Adipocyte (in vitro differentiated cells): ENCODE results near the gene ERICH4.
"Not testable (repeated sequence)": the region's sequence is repeated elsewhere in the genome, so short reads cannot be mapped to it uniquely, and the experiment has no call there.

ENCODE experiments used
- DNase-seq: peaks from one replicate; pipeline ENCODE4 v3.0.0-alpha.2; 2015; ENCODE audit warnings: low read depth
- H3K27me3 ChIP-seq: replicated peaks from 2 replicates; pipeline ENCODE4 v1.7.0; 2013; ENCODE audit warnings: mild to moderate bottlenecking, low read length, moderate library complexity; ENCODE audit not compliant: control insufficient read depth, insufficient read depth
- H3K36me3 ChIP-seq: 2 replicates; pipeline ENCODE4 v1.7.0; 2013; ENCODE audit warnings: low read length, mild to moderate bottlenecking, moderate library complexity; ENCODE audit not compliant: control insufficient read depth, insufficient read depth, severe bottlenecking
- H3K4me1 ChIP-seq: 2 replicates; pipeline ENCODE4 v1.7.0; 2013; ENCODE audit warnings: mild to moderate bottlenecking, low read length, moderate library complexity; ENCODE audit not compliant: control insufficient read depth, insufficient read depth
- H3K4me3 ChIP-seq: 2 replicates; pipeline ENCODE4 v1.7.0; 2013; ENCODE audit warnings: mild to moderate bottlenecking, low read length, moderate library complexity
- H3K9ac ChIP-seq: 2 replicates; pipeline ENCODE4 v1.7.0; 2013; ENCODE audit warnings: mild to moderate bottlenecking, low read length, moderate library complexity
- H3K9me3 ChIP-seq: 2 replicates; pipeline ENCODE4 v1.7.0; 2013; ENCODE audit warnings: mild to moderate bottlenecking, low read length, moderate library complexity; ENCODE audit not compliant: control insufficient read depth

The ERICH4 gene

DNA sequence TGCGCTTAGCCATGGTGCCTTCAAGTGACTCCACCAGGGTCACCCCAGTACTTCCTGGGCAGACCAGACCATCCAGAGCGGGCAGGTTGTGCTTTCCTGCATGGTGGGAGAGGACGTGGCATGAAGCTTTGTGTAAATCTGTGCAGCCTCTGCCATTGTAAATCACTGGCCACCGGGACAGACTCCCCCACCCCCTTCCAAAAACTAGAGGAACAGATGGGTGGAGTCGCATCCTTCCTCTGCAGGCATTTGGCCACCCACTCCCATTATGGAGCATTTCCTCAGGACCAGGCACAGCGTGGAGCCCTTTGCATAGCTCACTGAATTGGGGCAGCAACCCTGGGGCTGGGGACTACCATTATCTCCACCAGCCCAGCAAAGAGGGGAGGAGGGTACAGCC, 37.2 kb upstream of the ERICH4 start:
- Histone ChIP-seq H3K4me3 (no peak overlapping the region), H3K27me3 (no peaks in the 10 kb centered on the region), H3K9ac (no peak overlapping the region), H3K4me1 (peaks cover 6% of the 10 kb centered on the region), H3K36me3 (peaks cover 11% of the 10 kb centered on the region), H3K9me3 (no peaks in the 10 kb centered on the region)
- no peak for DNase-seq

GRCh38 chr19:41407271-41407670, 35.7 kb upstream of the ERICH4 start:
- peaks cover 15% of the 10 kb centered on the region for H3K36me3 ChIP-seq
- no peak overlapping the region for H3K9ac ChIP-seq
- peaks cover 6% of the 10 kb centered on the region for H3K4me1 ChIP-seq
- no peak overlapping the region for H3K4me3 ChIP-seq
- no peak for DNase-seq
- H3K27me3 ChIP-seq = no peaks in the 10 kb centered on the region
- H3K9me3 ChIP-seq = no peaks in the 10 kb centered on the region

DNA sequence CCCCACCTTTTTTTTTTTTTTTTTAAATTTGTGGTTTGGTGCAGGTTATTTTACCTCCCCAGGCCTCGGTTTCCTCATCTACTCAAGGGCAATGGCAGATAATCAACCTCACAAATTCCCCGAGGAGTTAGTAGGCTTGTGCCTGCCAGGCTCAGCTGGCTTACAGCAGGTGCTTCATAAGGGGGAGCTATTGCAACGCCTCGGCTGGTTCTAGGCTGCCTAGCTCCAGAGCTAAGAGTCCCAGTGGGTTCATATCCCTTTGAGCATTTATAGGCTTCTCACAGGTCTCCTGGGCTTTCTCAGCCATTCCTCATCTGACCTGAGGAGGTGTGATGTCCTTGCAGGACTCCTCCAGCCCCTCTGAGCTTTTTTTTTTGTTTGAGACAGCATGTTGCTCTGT, 34.7 kb upstream of the ERICH4 start:
- no peak for DNase-seq
- Histone ChIP-seq H3K4me1 (peaks cover 6% of the 10 kb centered on the region), H3K27me3 (no peaks in the 10 kb centered on the region), H3K9ac (no peak overlapping the region), H3K36me3 (peaks cover 15% of the 10 kb centered on the region), H3K9me3 (no peaks in the 10 kb centered on the region), H3K4me3 (no peak overlapping the region)

GRCh38 chr19:41408846-41409245, 34.1 kb upstream of the ERICH4 start:
- not testable (repeated sequence) for H3K9ac ChIP-seq, H3K27me3 ChIP-seq, H3K4me3 ChIP-seq, H3K9me3 ChIP-seq, DNase-seq, H3K4me1 ChIP-seq
- peaks cover 21% of the 10 kb centered on the region for H3K36me3 ChIP-seq

- peak overlapping the region; percentile 6 for H3K9ac ChIP-seq
- H3K4me3 ChIP-seq = no peak overlapping the region
- H3K27me3 ChIP-seq = no peaks in the 10 kb centered on the region
- no peaks in the 10 kb centered on the region for H3K9me3 ChIP-seq
- peaks cover 25% of the 10 kb centered on the region for H3K36me3 ChIP-seq
- no peak for DNase-seq
- H3K4me1 ChIP-seq = peaks cover 6% of the 10 kb centered on the region
Observed at GRCh38 chr19:41409288-41409687, 33.7 kb upstream of the ERICH4 start.

GRCh38 chr19:41410336-41411054, 32.5 kb upstream of the ERICH4 start:
- Histone ChIP-seq H3K9ac (no peak overlapping the region), H3K4me3 (no peak overlapping the region), H3K27me3 (no peaks in the 10 kb centered on the region), H3K4me1 (peaks cover 6% of the 10 kb centered on the region), H3K36me3 (peaks cover 37% of the 10 kb centered on the region), H3K9me3 (no peaks in the 10 kb centered on the region)
- DNase-seq = no peak

DNA sequence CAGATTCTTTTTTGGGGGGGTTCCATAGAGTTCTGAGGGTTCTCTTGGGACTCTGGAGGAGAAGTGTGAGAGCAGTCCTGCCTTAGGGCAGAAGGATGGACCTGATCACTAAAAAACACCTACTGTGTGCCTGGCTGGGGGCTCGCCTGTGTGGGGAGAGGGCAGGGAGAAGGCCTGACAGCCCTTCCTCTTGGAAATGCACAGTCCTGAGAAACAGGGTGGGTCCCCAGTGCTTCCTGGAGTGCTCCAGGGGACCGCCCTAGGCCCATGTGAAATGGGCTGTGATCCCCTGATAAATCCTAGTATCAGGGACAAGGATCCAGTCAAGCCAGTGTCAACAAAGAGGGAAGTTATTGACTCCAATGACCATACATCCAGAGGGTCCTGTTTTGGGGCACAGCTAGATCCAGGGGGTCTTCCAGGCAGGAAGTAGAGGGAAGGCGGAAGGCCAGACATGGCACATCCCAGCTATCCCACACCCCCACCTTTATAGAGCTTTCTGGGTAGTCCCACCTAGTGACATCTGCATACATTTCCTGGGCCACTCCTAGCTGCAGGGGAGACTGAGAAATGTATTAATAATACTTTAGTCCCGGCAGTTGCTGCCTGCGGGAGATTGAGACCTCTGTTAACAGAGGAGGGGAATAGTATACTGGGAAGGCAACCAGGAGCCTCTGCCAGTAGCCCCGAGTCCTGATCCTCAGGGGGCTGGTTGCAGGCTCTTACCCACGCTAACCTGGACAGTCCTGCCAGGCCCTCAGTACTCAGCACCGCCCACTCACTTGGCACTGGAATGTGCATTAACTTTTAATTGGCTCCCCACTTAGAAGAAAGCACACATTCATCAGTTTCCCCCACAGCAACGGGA, 31.6 kb upstream of the ERICH4 start:
- Histone ChIP-seq H3K36me3 (peaks cover 38% of the 10 kb centered on the region), H3K4me1 (peaks cover 6% of the 10 kb centered on the region), H3K9ac (no peak overlapping the region), H3K27me3 (no peaks in the 10 kb centered on the region), H3K4me3 (no peak overlapping the region), H3K9me3 (no peaks in the 10 kb centered on the region)
- DNase-seq = no peak

DNA sequence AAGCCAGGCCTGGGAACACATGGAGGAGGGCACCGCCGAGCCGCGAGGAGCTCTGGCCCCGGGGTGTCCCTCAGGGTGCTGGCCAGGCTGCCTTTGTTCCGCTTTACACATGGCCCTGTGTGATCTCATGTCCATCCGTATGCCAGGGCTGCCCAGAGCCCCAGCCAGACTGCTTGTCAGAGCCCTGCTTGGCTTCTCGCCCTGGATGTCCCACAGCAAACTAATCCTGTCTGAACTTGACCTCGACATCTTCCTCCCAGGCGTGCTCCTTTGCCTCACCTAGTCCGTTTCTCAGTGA, 31.0 kb upstream of the ERICH4 start:
- H3K9me3 ChIP-seq = no peaks in the 10 kb centered on the region
- H3K4me3 ChIP-seq = no peak overlapping the region
- no peak overlapping the region for H3K9ac ChIP-seq
- H3K36me3 ChIP-seq = peaks cover 41% of the 10 kb centered on the region
- DNase-seq = no peak
- H3K4me1 ChIP-seq = peaks cover 6% of the 10 kb centered on the region
- H3K27me3 ChIP-seq = no peaks in the 10 kb centered on the region

- Histone ChIP-seq H3K9me3 (no peaks in the 10 kb centered on the region), H3K9ac (no peak overlapping the region), H3K36me3 (peaks cover 47% of the 10 kb centered on the region), H3K4me1 (peaks cover 6% of the 10 kb centered on the region), H3K27me3 (no peaks in the 10 kb centered on the region), H3K4me3 (no peak overlapping the region)
- DNase-seq = no peak
Observed at GRCh38 chr19:41412953-41413352, 30.0 kb upstream of the ERICH4 start.

- no peak overlapping the region for H3K4me3 ChIP-seq
- H3K4me1 ChIP-seq = peaks cover 6% of the 10 kb centered on the region
- no peak for DNase-seq
- H3K36me3 ChIP-seq = peaks cover 52% of the 10 kb centered on the region
- H3K9ac ChIP-seq = no peak overlapping the region
- H3K27me3 ChIP-seq = no peaks in the 10 kb centered on the region
- H3K9me3 ChIP-seq = no peaks in the 10 kb centered on the region
Observed at GRCh38 chr19:41413947-41414346, 29.0 kb upstream of the ERICH4 start.

DNA sequence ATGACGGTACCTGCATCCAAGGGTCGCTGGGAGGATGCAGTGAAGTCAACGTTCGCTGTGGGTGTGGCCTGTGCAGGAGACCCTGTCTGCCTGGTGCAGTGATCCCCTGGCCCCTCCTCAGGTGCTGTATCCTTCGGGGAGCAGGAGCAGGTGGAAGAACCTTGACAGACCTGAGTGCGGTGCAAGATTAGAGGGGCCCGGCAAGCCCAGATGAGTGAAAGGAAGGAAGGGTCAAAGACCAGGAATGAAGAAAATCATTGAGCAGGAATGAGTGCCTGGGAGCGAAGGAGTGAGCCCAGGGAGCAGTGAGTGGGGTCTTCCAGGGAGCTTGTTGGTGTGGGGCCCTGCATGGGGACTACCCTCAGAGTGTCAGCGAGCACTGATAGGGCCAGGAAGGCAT, 28.5 kb upstream of the ERICH4 start:
- H3K27me3 ChIP-seq = no peaks in the 10 kb centered on the region
- no peaks in the 10 kb centered on the region for H3K9me3 ChIP-seq
- H3K4me1 ChIP-seq = peaks cover 2% of the 10 kb centered on the region
- no peak overlapping the region for H3K4me3 ChIP-seq
- H3K9ac ChIP-seq = no peak overlapping the region
- H3K36me3 ChIP-seq = peaks cover 56% of the 10 kb centered on the region
- DNase-seq = no peak
